LNCAP (cell line): ENCODE measurements around the gene PTPRN2.

ENCODE experiments used
- CTCF ChIP-seq: fragments of 450-650 bp; IDR thresholded peaks from 2 replicates; pipeline ENCODE4 v1.5.1; 2017; ENCODE audit warnings: mild to moderate bottlenecking

The PTPRN2 gene

GRCh38 chr7:158065340-158065739 lies 522.3 kb downstream of the PTPRN2 start:
- TF ChIP-seq CTCF: no peak

GRCh38 chr7:158064631-158065030 lies 523.0 kb downstream of the PTPRN2 start:
- TF ChIP-seq CTCF: no peak

GRCh38 chr7:158063850-158064610 lies 523.6 kb downstream of the PTPRN2 start:
- no peak for TF ChIP-seq CTCF

- no peak for TF ChIP-seq CTCF
Observed at GRCh38 chr7:158062661-158063060, 525.0 kb downstream of the PTPRN2 start.

GRCh38 chr7:158061884-158062656 lies 525.6 kb downstream of the PTPRN2 start:
- TF ChIP-seq CTCF: no peak

- TF ChIP-seq CTCF: no peak
Observed at GRCh38 chr7:158061026-158061630, 526.5 kb downstream of the PTPRN2 start.

GRCh38 chr7:158060216-158060615 lies 527.4 kb downstream of the PTPRN2 start:
- no peak for TF ChIP-seq CTCF
